ENCODE data around the gene PSD4. TPM values are rescaled to one million over a fixed set of nuclear protein-coding genes. Genes with fewer than 3 reads are reported as not detected.

PSD4 gene
- total and polyA plus RNA-seq, 2 of the 4 experiments (the other 2 are of a cell fraction): 0.36 to 0.70 TPM

DNA sequence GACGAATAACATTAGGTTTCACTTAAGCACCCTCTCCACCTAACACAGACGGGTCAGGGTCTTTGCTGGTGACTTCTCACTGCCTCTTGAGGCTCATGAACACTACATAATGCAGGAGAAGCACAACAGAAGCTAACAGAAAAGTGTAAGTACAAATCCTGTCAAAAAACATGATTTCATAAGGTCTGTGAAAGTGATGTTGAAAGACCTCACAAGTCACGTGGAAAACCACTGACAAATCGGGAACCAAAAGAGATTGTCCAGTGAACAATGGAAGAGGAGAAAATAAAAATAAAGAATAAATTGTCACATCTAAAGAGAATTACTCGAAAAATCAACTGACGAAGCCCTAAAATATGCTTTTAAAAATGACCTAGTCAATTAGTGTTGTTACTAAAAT, 14.0 kb downstream of the PSD4 start:
- dilution Hi-C loops (cut with HindIII; ENCODE audit: low sequenced_read_pairs, unreplicated experiment) (no loop called here), in situ Hi-C loops (cut with MboI; ENCODE audit: low sequenced_read_pairs) (no loop called here), intact Hi-C loops (cut with micrococcal nuclease) (no loop called here)
- no peak overlapping the region for H4K5ac ChIP-seq (ENCODE audit: low read depth, low read length)
- no peaks in the 10 kb centered on the region for H3K9me1 ChIP-seq (ENCODE audit: insufficient read depth, low read length)
- no peak overlapping the region for H2BK5ac ChIP-seq (ENCODE audit: low read depth, low read length, poor library complexity, severe bottlenecking)
- DNase-seq (no peak), ATAC-seq (ENCODE audit: low read depth) (no peak)
- H3K56ac ChIP-seq (ENCODE audit: extremely low read depth, insufficient read depth, low read length): no peak overlapping the region
- H3K4me2 ChIP-seq (ENCODE audit: low read depth, low read length): no peak overlapping the region
- no peak overlapping the region for H3K23ac ChIP-seq (ENCODE audit: low read depth, low read length)
- H2BK15ac ChIP-seq (ENCODE audit: low read depth, low read length): no peak overlapping the region
- H4K8ac ChIP-seq (ENCODE audit: low read depth in 2 of 2, low read length in 2 of 2): no peak overlapping the region
- no peaks in the 10 kb centered on the region for H3K9me3 ChIP-seq (ENCODE audit: control insufficient read depth, insufficient read depth, low read length)
- BruUV-seq (replicated peaks): no TSS peak
- CTCF ChIA-PET: no interaction called here
- no peak overlapping the region for H4K91ac ChIP-seq (ENCODE audit: insufficient read depth, low read depth, low read length)
- H4K20me1 ChIP-seq (ENCODE audit: insufficient read depth, low read length): no peaks in the 10 kb centered on the region
- H2AK5ac ChIP-seq (ENCODE audit: low read depth, low read length): no peak overlapping the region
- no CpG with 5 or more reads among the region's 6 CpGs for WGBS, 2 experiments (ENCODE audit: extremely low coverage in 2 of 2, insufficient read length in 1 of 2)
- H3K9ac ChIP-seq (ENCODE audit: low read depth, low read length): no peak overlapping the region
- TF ChIP-seq RFX5 (IDR thresholded peaks at IDR 0.05; ENCODE audit: low read depth, low read length) (no peak), MXI1 (IDR thresholded peaks at IDR 0.05; ENCODE audit: borderline replicate concordance, low read depth, low read length) (no peak), FOS (IDR thresholded peaks at IDR 0.05; ENCODE audit: low read depth, low read length) (no peak), MAFK (IDR thresholded peaks at IDR 0.05; ENCODE audit: low read depth, low read length) (no peak), CHD1 (IDR thresholded peaks at IDR 0.05; ENCODE audit: low read depth, low read length) (no peak), BHLHE40 (IDR thresholded peaks at IDR 0.05; ENCODE audit: low read depth, low read length) (no peak), RAD21 (IDR thresholded peaks at IDR 0.05; ENCODE audit: low read length) (no peak), NFE2L2 (IDR thresholded peaks at IDR 0.05; ENCODE audit: low read depth, low read length) (no peak), RCOR1 (IDR thresholded peaks at IDR 0.05; ENCODE audit: insufficient replicate concordance, low read length) (no peak), MAZ (IDR thresholded peaks at IDR 0.05; ENCODE audit: borderline replicate concordance, low read depth, low read length) (no peak), SMC3 (IDR thresholded peaks at IDR 0.05; ENCODE audit: low read depth, low read length) (no peak), CEBPB (IDR thresholded peaks at IDR 0.05; ENCODE audit: low read depth, low read length) (no peak), POLR2A (IDR thresholded peaks at IDR 0.05; ENCODE audit: low read depth, low read length) (no peak)
- TF ChIP-seq, protein P1, sequence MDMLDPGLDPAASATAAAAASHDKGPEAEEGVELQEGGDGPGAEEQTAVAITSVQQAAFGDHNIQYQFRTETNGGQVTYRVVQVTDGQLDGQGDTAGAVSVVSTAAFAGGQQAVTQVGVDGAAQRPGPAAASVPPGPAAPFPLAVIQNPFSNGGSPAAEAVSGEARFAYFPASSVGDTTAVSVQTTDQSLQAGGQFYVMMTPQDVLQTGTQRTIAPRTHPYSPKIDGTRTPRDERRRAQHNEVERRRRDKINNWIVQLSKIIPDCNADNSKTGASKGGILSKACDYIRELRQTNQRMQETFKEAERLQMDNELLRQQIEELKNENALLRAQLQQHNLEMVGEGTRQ (IDR thresholded peaks at IDR 0.05; ENCODE audit: low read depth, low read length): no peak
- TF ChIP-seq, protein P2, sequence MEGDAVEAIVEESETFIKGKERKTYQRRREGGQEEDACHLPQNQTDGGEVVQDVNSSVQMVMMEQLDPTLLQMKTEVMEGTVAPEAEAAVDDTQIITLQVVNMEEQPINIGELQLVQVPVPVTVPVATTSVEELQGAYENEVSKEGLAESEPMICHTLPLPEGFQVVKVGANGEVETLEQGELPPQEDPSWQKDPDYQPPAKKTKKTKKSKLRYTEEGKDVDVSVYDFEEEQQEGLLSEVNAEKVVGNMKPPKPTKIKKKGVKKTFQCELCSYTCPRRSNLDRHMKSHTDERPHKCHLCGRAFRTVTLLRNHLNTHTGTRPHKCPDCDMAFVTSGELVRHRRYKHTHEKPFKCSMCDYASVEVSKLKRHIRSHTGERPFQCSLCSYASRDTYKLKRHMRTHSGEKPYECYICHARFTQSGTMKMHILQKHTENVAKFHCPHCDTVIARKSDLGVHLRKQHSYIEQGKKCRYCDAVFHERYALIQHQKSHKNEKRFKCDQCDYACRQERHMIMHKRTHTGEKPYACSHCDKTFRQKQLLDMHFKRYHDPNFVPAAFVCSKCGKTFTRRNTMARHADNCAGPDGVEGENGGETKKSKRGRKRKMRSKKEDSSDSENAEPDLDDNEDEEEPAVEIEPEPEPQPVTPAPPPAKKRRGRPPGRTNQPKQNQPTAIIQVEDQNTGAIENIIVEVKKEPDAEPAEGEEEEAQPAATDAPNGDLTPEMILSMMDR (conservative IDR thresholded peaks at IDR 0.05; ENCODE audit: low read depth, low read length): no peak
- TF ChIP-seq, protein P3, sequence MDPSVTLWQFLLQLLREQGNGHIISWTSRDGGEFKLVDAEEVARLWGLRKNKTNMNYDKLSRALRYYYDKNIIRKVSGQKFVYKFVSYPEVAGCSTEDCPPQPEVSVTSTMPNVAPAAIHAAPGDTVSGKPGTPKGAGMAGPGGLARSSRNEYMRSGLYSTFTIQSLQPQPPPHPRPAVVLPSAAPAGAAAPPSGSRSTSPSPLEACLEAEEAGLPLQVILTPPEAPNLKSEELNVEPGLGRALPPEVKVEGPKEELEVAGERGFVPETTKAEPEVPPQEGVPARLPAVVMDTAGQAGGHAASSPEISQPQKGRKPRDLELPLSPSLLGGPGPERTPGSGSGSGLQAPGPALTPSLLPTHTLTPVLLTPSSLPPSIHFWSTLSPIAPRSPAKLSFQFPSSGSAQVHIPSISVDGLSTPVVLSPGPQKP (IDR thresholded peaks at IDR 0.05; ENCODE audit: borderline replicate concordance, low read depth, low read length): no peak
- no peak overlapping the region for H2BK120ac ChIP-seq (ENCODE audit: low read depth, low read length)
- H2BK20ac ChIP-seq (ENCODE audit: low read depth, low read length): no peak overlapping the region
- no peak overlapping the region for H3K27ac ChIP-seq (ENCODE audit: insufficient read depth, low read length)
- no peaks in the 10 kb centered on the region for H3K4me1 ChIP-seq (ENCODE audit: control insufficient read depth, insufficient read depth, low read length)
- no peaks in the 10 kb centered on the region for H3K36me3 ChIP-seq (ENCODE audit: control insufficient read depth, insufficient read depth, low read length)
- no peak overlapping the region for H3K14ac ChIP-seq (replicated peaks; ENCODE audit: low read depth, low read length)
- peaks cover 12% of the 10 kb centered on the region; the same call in 1 of the 2 replicates for H3K27me3 ChIP-seq (ENCODE audit: control insufficient read depth, insufficient read depth, low read length)
- POLR2A ChIA-PET (ENCODE audit: unreplicated experiment): no interaction called here
- H3K79me1 ChIP-seq (ENCODE audit: low read depth in 1 of 2, low read length in 2 of 2): no peaks in the 10 kb centered on the region
- H2AK9ac ChIP-seq (replicated peaks; ENCODE audit: low read depth, low read length, poor library complexity): no peak overlapping the region
- no peak overlapping the region for H3K4me3 ChIP-seq (ENCODE audit: insufficient read depth, low read depth, low read length)
- no peak overlapping the region for H2AFZ ChIP-seq (replicated peaks; ENCODE audit: low read length, poor library complexity)
- H3K4ac ChIP-seq (ENCODE audit: low read depth, low read length): no peak overlapping the region
- no peak overlapping the region for H3K18ac ChIP-seq (ENCODE audit: low read depth, low read length)
